ENCODE data around the gene DOCK9. TPM values are rescaled to one million over a fixed set of nuclear protein-coding genes. Genes with fewer than 3 reads are reported as not detected.

The DOCK9 gene
- polyA plus RNA-seq, 1 donor (not counting 4 experiments of a cell fraction or from before 2014, with no cell fraction given) = 110 TPM

DNA sequence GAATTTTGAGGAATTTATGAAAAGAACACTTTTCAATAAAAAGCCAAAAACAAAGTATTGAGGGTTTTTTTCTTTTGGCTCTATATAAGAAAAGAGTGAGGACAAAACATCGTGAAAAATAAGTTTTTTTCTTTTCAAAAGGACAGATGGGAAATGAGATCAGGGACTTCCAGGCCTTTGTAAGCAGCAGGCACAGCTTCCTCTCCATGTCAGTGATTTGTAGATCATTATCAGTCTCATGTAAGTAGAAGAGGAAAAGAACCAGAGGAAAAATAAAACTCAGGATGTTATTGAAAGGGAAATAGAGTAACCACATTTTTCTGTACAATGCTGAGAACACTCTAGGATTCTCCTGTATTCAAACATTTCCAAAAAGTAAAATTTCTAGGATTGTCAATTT, 29.9 kb downstream of the DOCK9 start:
- Histone ChIP-seq H3K4me3 (ENCODE audit: control insufficient read depth in 2 of 3, extremely low read depth in 1 of 3, insufficient read depth in 2 of 3, low read depth in 1 of 3, low read length in 3 of 3) (no peak overlapping the region), H3K4me1 (ENCODE audit: control insufficient read depth, extremely low read depth, insufficient read depth, low read length) (peaks cover 4% of the 10 kb centered on the region), H4K20me1 (ENCODE audit: control insufficient read depth, extremely low read depth, insufficient read depth, low read length) (no peaks in the 10 kb centered on the region), H3K9ac (ENCODE audit: control insufficient read depth, extremely low read depth, insufficient read depth, low read length) (no peak overlapping the region), H3K9me1 (ENCODE audit: control insufficient read depth, extremely low read depth, insufficient read depth, low read length) (peaks cover 2% of the 10 kb centered on the region), H3K9me3 (ENCODE audit: control insufficient read depth, low read depth, low read length) (no peaks in the 10 kb centered on the region), H3K27me3 (ENCODE audit: control insufficient read depth, extremely low read depth, insufficient read depth, low read length) (no peaks in the 10 kb centered on the region), H3K27ac (ENCODE audit: control insufficient read depth, insufficient read depth, low read length) (no peak overlapping the region), H3K4me2 (ENCODE audit: control insufficient read depth, extremely low read depth, insufficient read depth, low read depth, low read length) (no peak overlapping the region), H2AFZ (ENCODE audit: control insufficient read depth, low read length) (no peak overlapping the region), H3K36me3 (ENCODE audit: control insufficient read depth in 2 of 2, extremely low read depth in 1 of 2, insufficient read depth in 2 of 2, low read length in 2 of 2) (peaks cover 5 to 10% of the 10 kb centered on the region in 2 experiments), H3K79me2 (ENCODE audit: control insufficient read depth, insufficient read depth, low read length) (peaks cover 68% of the 10 kb centered on the region)
- FAIRE-seq = no peak
- dilution Hi-C loops (cut with MboI; ENCODE audit: extremely low pct_ligation_motif_present, low sequenced_read_pairs) = no loop called here
- no peak for DNase-seq (ENCODE audit: low read depth, low spot score)
- TF ChIP-seq EZH2 (IDR thresholded peaks at IDR 0.05; ENCODE audit: low read length) = no peak
- TF ChIP-seq, protein P1, sequence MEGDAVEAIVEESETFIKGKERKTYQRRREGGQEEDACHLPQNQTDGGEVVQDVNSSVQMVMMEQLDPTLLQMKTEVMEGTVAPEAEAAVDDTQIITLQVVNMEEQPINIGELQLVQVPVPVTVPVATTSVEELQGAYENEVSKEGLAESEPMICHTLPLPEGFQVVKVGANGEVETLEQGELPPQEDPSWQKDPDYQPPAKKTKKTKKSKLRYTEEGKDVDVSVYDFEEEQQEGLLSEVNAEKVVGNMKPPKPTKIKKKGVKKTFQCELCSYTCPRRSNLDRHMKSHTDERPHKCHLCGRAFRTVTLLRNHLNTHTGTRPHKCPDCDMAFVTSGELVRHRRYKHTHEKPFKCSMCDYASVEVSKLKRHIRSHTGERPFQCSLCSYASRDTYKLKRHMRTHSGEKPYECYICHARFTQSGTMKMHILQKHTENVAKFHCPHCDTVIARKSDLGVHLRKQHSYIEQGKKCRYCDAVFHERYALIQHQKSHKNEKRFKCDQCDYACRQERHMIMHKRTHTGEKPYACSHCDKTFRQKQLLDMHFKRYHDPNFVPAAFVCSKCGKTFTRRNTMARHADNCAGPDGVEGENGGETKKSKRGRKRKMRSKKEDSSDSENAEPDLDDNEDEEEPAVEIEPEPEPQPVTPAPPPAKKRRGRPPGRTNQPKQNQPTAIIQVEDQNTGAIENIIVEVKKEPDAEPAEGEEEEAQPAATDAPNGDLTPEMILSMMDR (optimal IDR thresholded peaks at IDR 0.05 in 1 of 3, IDR thresholded peaks at IDR 0.05 in 1 of 3, conservative IDR thresholded peaks at IDR 0.05 in 1 of 3; ENCODE audit: extremely low read depth in 1 of 3, insufficient read depth in 2 of 3, low read length in 3 of 3) = no peak

DNA sequence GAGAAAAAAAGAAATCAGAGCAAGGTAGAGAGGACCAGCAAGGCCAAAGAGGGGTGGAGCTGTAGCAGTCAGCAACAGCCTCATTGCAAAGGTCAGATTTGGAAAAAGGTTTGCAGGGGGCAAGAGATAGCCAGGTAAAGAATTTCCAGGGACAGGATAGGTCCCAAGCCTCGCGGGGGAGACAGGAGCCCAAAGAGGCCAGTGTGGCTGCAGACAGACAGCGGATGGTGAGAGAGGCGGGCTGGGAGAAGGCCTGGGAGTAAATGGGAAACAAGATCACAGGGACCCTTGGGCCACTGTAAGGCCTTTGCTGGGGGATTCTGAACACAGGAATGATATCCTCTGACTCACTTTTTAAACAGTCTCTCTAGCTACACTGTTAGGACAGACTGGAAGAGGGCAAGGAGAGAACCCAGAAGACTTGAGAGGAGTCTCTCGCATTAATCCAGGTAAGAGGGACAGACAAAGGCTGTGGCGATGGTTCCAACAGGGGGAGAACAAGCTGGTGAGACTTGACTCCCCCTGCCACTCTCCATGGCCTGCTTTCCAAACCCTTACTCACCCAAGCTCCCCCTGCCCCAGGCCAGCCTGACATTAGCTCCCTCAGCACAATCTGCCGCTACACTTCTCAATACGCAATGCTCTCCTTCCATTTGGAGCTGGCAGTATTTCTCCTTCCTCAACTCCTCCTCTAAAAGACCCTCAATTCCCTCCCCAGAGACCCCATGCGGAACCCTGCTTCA, 31.8 kb downstream of the DOCK9 start:
- H3K9me3 ChIP-seq (ENCODE audit: control insufficient read depth, low read depth, low read length) = no peaks in the 10 kb centered on the region
- DNase-seq (ENCODE audit: low read depth, low spot score) (no peak), FAIRE-seq (no peak)
- peaks cover 13% of the 10 kb centered on the region for H3K4me1 ChIP-seq (ENCODE audit: control insufficient read depth, extremely low read depth, insufficient read depth, low read length)
- dilution Hi-C loops (cut with MboI; ENCODE audit: extremely low pct_ligation_motif_present, low sequenced_read_pairs) = no loop called here
- no peak overlapping the region for H3K4me3 ChIP-seq (ENCODE audit: control insufficient read depth in 2 of 3, extremely low read depth in 1 of 3, insufficient read depth in 2 of 3, low read depth in 1 of 3, low read length in 3 of 3)
- no peaks in the 10 kb centered on the region for H3K27me3 ChIP-seq (ENCODE audit: control insufficient read depth, extremely low read depth, insufficient read depth, low read length)
- H2AFZ ChIP-seq (ENCODE audit: control insufficient read depth, low read length) = no peak overlapping the region
- no peaks in the 10 kb centered on the region for H3K9me1 ChIP-seq (ENCODE audit: control insufficient read depth, extremely low read depth, insufficient read depth, low read length)
- peaks cover 74% of the 10 kb centered on the region for H3K79me2 ChIP-seq (ENCODE audit: control insufficient read depth, insufficient read depth, low read length)
- no peak overlapping the region for H3K4me2 ChIP-seq (ENCODE audit: control insufficient read depth, extremely low read depth, insufficient read depth, low read depth, low read length)
- H3K9ac ChIP-seq (ENCODE audit: control insufficient read depth, extremely low read depth, insufficient read depth, low read length) = no peak overlapping the region
- no peaks in the 10 kb centered on the region for H4K20me1 ChIP-seq (ENCODE audit: control insufficient read depth, extremely low read depth, insufficient read depth, low read length)
- no peak for TF ChIP-seq EZH2 (IDR thresholded peaks at IDR 0.05; ENCODE audit: low read length)
- TF ChIP-seq, protein P1 (optimal IDR thresholded peaks at IDR 0.05 in 1 of 3, IDR thresholded peaks at IDR 0.05 in 1 of 3, conservative IDR thresholded peaks at IDR 0.05 in 1 of 3; ENCODE audit: extremely low read depth in 1 of 3, insufficient read depth in 2 of 3, low read length in 3 of 3) = no peak
- peaks cover 5% of the 10 kb centered on the region in 2 experiments for H3K36me3 ChIP-seq (ENCODE audit: control insufficient read depth in 2 of 2, extremely low read depth in 1 of 2, insufficient read depth in 2 of 2, low read length in 2 of 2)
- no peak overlapping the region for H3K27ac ChIP-seq (ENCODE audit: control insufficient read depth, insufficient read depth, low read length)

Data from keratinocyte (primary cell).